GM18870 (cell line): ENCODE results near the gene PDE4A.

Experiments used
- ATAC-seq: cut with Tn5 transposase; IDR thresholded peaks from one replicate; pipeline ENCODE4 v1.9.1; 2021; ENCODE audit warnings: moderate library complexity; ENCODE audit not compliant: unreplicated experiment

The PDE4A gene

DNA sequence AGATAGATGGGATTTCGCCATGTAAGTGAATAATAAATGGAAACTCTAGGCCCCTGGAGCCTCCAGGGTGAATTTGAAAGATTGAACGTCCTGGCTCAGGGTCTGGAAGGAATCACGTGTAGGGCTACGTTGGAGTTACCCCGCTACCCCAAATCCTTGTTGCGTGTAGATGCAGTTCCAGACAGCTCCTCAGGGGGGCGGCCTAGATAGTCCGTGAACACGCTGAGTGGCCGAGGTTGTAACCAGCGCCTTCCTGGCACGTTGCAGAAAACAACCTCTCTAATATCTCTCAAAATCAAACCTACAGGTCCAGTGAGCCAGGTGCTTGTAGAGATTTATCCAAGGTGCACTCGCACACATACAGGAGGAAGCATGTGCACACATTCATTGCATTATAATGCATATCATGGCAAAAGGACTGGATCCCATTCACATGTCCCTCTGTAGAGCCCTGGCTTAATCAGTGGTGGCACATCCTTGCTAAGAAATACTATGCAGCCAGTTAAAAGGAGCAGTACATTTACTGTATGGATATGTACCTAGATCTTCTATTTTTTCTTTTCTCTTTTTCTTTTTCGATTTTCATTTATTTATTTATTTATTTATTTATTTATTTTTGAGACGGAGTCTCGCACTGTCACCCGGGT lies 85.4 kb downstream of the PDE4A start:
- no peak for ATAC-seq

DNA sequence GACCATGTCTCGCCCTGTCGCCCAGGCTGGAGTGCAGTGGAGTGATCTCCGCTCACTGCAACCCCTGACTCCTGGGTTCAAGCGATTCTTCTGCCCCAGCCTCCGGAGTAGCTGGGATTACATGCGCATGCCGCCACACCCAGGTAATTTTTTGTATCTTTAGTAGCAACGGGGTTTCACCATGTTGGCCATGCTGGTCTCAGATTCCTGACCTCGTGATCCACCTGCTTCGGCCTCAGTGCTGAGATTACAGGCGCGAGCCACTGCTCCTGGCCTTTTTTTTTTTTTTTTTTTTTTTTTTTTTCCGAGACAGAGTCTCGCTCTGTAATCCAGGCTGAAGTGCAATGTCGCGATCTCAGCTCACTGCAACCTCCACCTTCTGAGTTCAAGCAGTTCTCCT lies 87.7 kb downstream of the PDE4A start:
- ATAC-seq = no peak

- no peak for ATAC-seq
Observed at GRCh38 chr19:10508707-10509106, 88.4 kb downstream of the PDE4A start.

- ATAC-seq = no peak
Observed at GRCh38 chr19:10510301-10510802, 90.0 kb downstream of the PDE4A start.

GRCh38 chr19:10513223-10513622 lies 92.9 kb downstream of the PDE4A start:
- no peak for ATAC-seq

DNA sequence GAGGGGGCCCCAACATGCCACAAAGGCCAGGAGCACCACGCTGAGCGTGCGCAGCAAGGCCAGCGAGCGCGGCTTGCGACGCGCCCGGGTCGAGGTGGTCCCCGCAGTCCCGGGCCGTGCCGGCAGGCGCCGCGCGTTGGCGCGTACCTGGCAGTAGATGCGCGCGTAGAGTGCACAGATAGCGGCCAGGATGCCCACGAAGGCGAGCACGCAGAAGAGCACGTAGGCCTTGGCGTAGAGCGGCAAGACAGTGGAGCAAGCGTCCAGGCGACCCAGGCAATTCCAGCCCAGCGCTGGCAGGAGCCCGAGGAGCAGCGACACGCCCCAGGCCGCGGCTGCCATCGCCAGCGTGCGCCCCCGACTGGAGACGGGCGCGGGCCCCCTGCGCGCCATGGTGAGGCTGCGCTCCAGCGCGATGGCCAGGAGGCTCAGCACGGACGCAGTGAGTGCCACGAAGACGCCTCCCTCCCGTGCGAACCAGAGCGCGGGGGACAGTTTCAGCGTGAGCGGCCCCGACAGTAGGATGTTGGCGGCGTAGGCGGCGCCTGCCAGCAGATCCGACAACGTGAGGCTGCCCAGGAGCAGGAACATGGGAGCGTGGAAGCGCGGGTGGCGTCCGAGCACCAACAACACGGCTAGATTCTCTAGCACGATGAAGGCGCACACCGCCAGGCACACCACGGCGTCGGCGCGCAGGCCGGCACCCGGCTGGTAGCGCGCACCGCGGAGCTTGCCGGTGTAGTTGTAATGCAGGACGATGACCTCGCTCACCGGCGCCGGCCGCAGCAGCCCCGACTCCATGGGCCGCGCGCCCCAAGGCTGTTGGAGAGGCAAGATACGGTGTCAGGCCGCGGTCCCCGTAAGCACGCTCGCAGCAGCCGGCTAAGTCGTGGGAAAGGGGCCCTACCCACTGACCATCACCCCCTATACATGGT lies 94.1 kb downstream of the PDE4A start:
- no peak for ATAC-seq

DNA sequence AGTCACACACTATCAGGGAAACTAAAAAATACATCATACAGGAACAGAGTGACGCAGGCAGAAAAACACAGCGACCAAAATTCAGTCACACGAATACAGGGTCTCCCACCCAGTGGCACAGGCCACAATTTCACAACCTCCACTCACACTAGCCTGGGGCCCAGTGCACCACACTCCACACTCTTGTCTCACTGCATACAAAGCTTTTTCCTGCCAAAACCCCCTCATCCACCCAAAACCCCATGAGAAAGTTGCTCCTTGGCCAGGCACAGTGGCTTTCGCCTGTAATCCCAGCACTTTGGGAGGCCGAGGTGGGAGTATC lies 95.7 kb downstream of the PDE4A start:
- ATAC-seq = no peak

- ATAC-seq = no peak
Observed at GRCh38 chr19:10516671-10517286, 96.4 kb downstream of the PDE4A start.

DNA sequence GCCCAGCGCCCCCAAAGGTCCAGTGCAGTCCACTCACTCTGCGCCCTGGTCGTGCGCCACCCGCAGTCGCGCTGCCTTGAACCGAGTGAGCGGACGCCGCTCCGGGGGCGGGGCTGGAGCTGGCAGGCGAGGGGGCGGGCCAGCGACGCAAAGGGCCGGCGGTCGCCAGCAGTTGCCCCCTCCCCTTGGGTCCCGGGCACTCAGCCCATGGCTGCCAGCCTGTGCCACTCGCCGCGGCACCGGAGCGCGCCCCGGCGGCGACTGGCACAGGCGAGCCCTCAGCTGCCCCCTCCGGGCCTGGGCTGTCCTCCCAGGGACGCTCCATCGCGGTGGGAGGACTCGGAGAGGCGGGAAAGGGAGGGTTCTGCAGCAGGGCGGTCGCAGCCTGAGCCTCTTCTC lies 97.0 kb downstream of the PDE4A start, which contains the start of gene S1PR5:
Gene S1PR5 (minus strand): TSS at position 87 of the 399 bp plus-strand sequence. CDS start 2,436 bp downstream, outside the sequence.
- ATAC-seq = no peak

- no peak for ATAC-seq
Observed at GRCh38 chr19:10517760-10518443, 97.6 kb downstream of the PDE4A start.

DNA sequence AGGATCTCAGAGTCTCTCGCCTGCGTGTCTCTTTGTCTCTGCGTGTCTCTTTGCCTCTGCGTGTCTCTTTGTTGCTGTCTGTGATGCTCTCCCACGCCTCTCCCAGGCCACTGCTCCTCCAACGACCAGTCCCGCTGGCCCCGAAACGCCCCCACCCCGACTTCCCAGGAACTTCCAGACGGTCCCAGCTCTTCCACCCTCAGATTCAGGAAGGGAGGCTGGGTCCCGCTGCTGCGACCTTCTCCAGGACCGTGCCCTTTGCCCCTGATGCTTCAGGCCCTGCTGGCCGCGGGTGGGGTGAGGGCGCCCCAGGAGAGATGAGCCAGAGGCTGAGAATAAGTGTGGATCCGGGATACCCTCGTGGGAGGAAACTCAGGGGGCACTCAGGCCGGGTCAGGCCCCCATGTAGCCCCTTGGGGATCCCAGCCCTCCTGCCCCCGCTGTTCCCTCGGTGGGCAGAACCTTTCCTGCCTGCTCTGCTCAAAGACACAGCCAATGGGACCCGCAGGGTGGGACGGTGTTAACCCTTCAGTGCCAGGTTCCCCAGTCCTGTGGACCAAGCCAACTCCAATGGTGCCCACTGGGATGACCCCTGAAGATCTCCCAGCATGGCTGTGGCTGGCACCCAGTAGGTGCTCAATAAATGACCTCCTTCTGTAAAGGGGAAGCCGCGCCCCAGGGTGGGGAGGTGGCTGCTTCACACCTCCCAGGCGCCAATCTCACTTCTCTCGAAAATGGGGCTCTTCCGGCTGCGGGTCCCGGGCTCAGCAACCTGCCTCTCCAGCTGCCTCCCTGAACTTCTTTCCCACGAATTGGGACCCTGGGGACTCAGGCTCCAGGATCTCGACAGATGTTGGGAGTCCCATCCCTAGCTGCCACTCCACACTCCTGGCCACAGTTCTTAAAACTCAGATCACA lies 98.4 kb downstream of the PDE4A start:
- no peak for ATAC-seq
